Neutrophil (primary cell): ENCODE data around the gene SMYD5.

ENCODE experiments used
- H3K27ac ChIP-seq: fragments of 200-600 bp; sonication (generic); 2 replicates; pipeline ENCODE4 v1.5.1; 2016; ENCODE audit warnings: mild to moderate bottlenecking, moderate library complexity
- H3K27me3 ChIP-seq: fragments of 200-600 bp; sonication (generic); 2 replicates; pipeline ENCODE4 v1.6.0; 2016; ENCODE audit warnings: mild to moderate bottlenecking
- H3K36me3 ChIP-seq: fragments of 200-600 bp; sonication (generic); 2 replicates; pipeline ENCODE4 v1.5.1; 2017
- H3K4me1 ChIP-seq, 2 experiments: fragments of 200-600 bp in 1 of 2; sonication (generic) in 1 of 2; 1 replicate in 1 of 2; 2 replicates in 1 of 2; pipeline versions ENCODE4 v1.5.1 to v1.6.1; 2013 to 2016; ENCODE audit warnings: low read depth in 1 of 2, low read length in 1 of 2, mild to moderate bottlenecking in 1 of 2, moderate library complexity in 1 of 2; ENCODE audit not compliant: control insufficient read depth in 1 of 2, insufficient read depth in 1 of 2
- H3K4me3 ChIP-seq, 2 experiments: fragments of 200-600 bp in 1 of 2; sonication (generic) in 1 of 2; 1 replicate in 1 of 2; 2 replicates in 1 of 2; pipeline ENCODE4 v1.5.1; 2013 to 2016; ENCODE audit warnings: low read depth in 1 of 2, low read length in 1 of 2, mild to moderate bottlenecking in 1 of 2, moderate library complexity in 1 of 2
- H3K9me3 ChIP-seq: fragments of 200-600 bp; sonication (generic); 2 replicates; pipeline ENCODE4 v1.5.1; 2016
- TF ChIP-seq, protein P1 (sequence below): fragments of 200-600 bp; sonication (generic); IDR thresholded peaks from 2 replicates; pipeline ENCODE4 v1.5.1; 2016; ENCODE audit warnings: antibody characterized with exemption

SMYD5 gene

DNA sequence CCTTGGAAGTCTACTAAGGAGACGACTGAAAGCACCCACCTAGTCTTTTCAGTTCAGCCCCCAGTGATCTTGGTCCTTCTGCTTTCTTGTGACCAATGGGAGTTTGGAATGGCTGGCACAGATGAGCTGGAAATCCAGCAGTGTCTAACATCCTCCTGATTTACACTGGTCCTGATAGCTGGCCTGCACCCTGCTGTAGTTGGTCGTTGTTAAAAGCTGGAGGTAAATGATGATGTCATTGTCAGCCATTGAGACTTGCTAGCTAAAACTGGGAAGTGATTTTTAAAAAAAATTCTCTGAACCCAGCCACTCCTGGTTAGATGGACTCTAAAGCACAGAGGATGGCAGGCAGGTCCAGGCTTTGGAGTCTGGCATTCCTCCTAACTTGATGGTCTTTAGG is 39.4 kb downstream of the SMYD5 start:
- TF ChIP-seq, protein P1, sequence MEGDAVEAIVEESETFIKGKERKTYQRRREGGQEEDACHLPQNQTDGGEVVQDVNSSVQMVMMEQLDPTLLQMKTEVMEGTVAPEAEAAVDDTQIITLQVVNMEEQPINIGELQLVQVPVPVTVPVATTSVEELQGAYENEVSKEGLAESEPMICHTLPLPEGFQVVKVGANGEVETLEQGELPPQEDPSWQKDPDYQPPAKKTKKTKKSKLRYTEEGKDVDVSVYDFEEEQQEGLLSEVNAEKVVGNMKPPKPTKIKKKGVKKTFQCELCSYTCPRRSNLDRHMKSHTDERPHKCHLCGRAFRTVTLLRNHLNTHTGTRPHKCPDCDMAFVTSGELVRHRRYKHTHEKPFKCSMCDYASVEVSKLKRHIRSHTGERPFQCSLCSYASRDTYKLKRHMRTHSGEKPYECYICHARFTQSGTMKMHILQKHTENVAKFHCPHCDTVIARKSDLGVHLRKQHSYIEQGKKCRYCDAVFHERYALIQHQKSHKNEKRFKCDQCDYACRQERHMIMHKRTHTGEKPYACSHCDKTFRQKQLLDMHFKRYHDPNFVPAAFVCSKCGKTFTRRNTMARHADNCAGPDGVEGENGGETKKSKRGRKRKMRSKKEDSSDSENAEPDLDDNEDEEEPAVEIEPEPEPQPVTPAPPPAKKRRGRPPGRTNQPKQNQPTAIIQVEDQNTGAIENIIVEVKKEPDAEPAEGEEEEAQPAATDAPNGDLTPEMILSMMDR, result no peak
- Histone ChIP-seq H3K9me3 (no peaks in the 10 kb centered on the region), H3K4me1 (no peaks in the 10 kb centered on the region), H3K27ac (no peak overlapping the region), H3K4me3 (no peak overlapping the region), H3K36me3 (peaks cover 69% of the 10 kb centered on the region), H3K27me3 (no peaks in the 10 kb centered on the region)

DNA sequence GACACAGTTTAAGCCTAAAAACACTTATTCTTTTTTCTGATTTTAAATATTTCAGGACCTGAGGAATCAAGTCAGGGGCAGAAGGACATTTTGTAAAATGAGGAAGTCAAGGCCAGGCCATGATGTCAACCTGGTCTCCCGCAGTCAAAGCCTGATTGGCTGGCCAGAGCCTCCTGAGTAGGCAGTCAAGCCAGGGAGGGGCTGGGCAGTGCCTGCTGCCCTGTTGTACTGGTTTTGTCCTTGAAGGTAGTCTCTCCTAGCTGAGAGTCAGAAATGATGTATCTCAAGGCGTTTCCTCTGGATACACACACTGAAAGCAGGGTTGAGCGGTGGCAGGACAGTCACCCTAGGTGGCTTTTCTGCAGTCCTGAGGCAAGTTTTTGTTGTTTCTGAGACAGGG is 39.9 kb downstream of the SMYD5 start:
- Histone ChIP-seq H3K36me3 (peaks cover 64% of the 10 kb centered on the region), H3K4me1 (no peaks in the 10 kb centered on the region), H3K4me3 (no peak overlapping the region), H3K27me3 (no peaks in the 10 kb centered on the region), H3K27ac (no peak overlapping the region), H3K9me3 (no peaks in the 10 kb centered on the region)
- TF ChIP-seq, protein P1, result no peak

DNA sequence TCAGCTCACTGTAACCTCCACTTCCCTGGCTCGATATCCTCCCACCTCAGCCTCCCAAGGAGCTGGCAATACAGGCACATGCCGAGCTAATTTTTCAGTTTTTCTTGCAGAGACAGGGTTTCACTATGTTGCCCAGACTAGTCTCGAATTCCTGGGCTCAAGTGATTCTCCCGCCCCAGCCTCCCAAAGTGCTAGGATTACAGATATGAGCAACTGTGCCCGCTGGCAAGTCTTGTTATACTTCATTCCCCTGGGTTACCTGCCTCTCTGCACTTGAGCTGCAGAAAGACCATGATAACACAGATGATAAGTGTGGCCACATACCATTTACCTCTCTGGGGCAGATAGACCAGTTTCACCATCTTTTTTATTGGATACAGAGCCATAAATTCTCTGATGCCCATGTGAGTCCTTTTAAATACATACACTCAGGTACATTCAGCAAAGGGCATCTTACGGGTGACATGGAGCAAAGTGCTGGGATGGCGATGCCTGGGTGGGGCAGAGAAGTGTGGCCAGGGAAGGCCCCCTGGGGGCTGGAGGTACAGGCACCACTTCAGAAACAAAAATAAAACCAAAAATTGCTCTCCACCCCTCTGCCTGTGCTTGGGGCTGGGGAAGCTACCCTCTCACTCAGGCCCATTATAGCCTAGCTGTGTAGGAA is 40.4 kb downstream of the SMYD5 start:
- no peak overlapping the region for H3K4me3 ChIP-seq
- H3K27me3 ChIP-seq, result no peaks in the 10 kb centered on the region
- H3K9me3 ChIP-seq, result no peaks in the 10 kb centered on the region
- peaks cover 58% of the 10 kb centered on the region for H3K36me3 ChIP-seq
- no peak overlapping the region for H3K27ac ChIP-seq
- TF ChIP-seq, protein P1, result no peak
- no peaks in the 10 kb centered on the region for H3K4me1 ChIP-seq

DNA sequence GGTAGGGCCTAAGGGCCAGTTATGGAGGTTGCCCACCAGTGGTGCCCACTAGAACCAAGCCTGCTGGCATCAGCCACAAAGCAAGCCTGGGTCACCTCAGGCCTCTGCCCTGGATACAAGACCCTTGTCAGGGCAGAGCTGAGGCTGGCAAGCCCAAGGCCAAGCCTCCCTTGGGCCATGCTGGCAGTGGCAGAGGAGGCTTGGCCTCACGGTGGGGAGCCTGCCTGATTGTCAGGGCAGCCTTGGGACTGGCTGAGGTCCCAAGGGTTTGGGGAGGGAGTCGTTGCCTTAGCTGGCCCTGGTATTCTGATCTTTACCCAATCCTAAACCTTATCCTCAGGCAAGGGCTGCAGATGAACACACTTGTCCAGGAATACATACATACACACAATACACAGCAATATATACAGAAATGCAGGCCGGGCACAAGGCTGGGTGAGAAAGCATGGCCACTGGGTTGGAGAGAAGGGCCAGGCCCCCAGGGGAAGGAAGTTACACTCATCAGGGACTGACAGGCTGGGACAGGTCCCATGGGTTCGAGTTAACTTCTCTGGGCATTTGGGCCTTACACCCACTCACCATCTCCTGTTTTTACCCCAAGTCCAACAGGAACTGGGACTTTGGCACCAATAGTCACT is 41.1 kb downstream of the SMYD5 start:
- H3K27ac ChIP-seq, result no peak overlapping the region
- TF ChIP-seq, protein P1, result no peak
- no peaks in the 10 kb centered on the region for H3K4me1 ChIP-seq
- peaks cover 52% of the 10 kb centered on the region for H3K36me3 ChIP-seq
- H3K4me3 ChIP-seq, result no peak overlapping the region
- no peaks in the 10 kb centered on the region for H3K27me3 ChIP-seq
- no peaks in the 10 kb centered on the region for H3K9me3 ChIP-seq

DNA sequence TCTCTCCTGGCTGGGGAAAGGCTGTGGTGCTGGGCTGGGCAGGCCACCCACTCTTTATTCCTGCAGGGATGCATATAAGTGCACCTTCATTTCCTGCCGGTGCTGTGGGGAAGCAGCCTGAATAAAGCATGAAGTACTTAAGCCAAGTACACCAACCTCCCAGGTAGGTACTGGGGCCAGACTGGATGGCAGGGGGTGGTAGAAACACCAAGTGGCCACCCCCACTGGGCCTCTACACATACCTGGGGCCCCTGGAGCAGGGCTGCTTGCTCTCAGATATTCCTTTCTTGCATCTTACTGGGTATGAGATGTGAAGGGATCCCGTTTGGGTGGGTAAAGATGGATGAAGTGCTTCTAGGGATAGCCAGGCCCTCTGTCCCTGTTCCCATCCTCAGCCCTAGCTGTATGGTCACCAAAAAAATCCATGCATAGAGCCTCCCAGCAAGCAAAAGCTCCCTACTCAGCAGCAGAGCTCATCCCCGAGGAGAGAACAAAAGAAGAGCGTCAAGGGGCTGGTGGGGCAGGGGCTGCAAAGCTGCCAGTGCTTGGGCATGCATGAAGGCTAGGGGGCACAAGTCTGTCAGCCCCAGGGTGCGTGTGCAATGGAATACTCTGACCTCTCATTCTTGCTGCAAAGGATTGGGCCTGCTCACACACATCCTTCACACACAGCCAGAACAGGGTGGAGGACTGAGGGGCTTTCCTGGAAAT is 42.0 kb downstream of the SMYD5 start:
- no peak overlapping the region for H3K4me3 ChIP-seq
- H3K27me3 ChIP-seq, result no peaks in the 10 kb centered on the region
- H3K27ac ChIP-seq, result no peak overlapping the region
- TF ChIP-seq, protein P1, result no peak
- H3K36me3 ChIP-seq, result peaks cover 42% of the 10 kb centered on the region
- H3K9me3 ChIP-seq, result no peaks in the 10 kb centered on the region
- H3K4me1 ChIP-seq, result no peaks in the 10 kb centered on the region
